T-cell (primary cell): ENCODE results near the gene FCAMR. TPM values are rescaled to one million over a fixed set of nuclear protein-coding genes. Genes with fewer than 3 reads are reported as not detected.
A peak's percentile ranks its signal among the peaks of the same experiment; 100 is the strongest.

Experiments
- ATAC-seq, 4 experiments: fragments of 200-7000 bp in 3 of 4; fragments of 150-1000 bp in 1 of 4; cut with Tn5 transposase; replicated peaks in 1 of 4; 1 replicate in 3 of 4; 2 replicates in 1 of 4; pipeline ENCODE4 v1.10.0; 2021; ENCODE audit warnings: moderate library complexity in 3 of 4, mild to moderate bottlenecking in 2 of 4, moderate number of reproducible peaks in 1 of 4
- CTCF ChIA-PET, 2 donors: fragments of 300-600 bp; sonication (Branson Sonifier 250); formaldehyde crosslinking; loops; one replicate each; lab custom pipeline; 2022; ENCODE audit warnings: antibody characterized with exemption in 2 of 2; lab: Charles Lee
- POLR2A ChIA-PET, 2 donors: fragments of 300-600 bp; sonication (Branson Sonifier 250); formaldehyde crosslinking; loops; one replicate each; lab custom pipeline; 2022; ENCODE audit warnings: antibody characterized with exemption in 2 of 2; lab: Charles Lee
- DNase-seq, 35 experiments: peaks; one replicate each; pipeline versions ENCODE4 v3.0.0 to v3.0.0-alpha.2; 2013 to 2023
- H3K27ac ChIP-seq: one replicate; pipeline ENCODE4 v1.5.1; 2013; ENCODE audit warnings: low read length
- H3K27me3 ChIP-seq, 2 experiments: replicated peaks in 1 of 2; 1 replicate in 1 of 2; 2 replicates in 1 of 2; pipeline versions ENCODE4 v1.6.1 to v1.7.0; 2013; ENCODE audit warnings: low read length in 1 of 2, mixed read lengths in 1 of 2; ENCODE audit not compliant: control insufficient read depth in 2 of 2, insufficient read depth in 2 of 2; ENCODE audit errors: extremely low read depth in 1 of 2
- H3K36me3 ChIP-seq, 2 donors: 1 replicate in 1 of 2; 2 replicates in 1 of 2; pipeline versions ENCODE4 v1.6.1 to v1.7.0; 2013; ENCODE audit warnings: low read length in 1 of 2; ENCODE audit not compliant: control insufficient read depth in 2 of 2, insufficient read depth in 1 of 2; ENCODE audit errors: extremely low read depth in 1 of 2
- H3K4me1 ChIP-seq, 2 experiments: 1 replicate in 1 of 2; 2 replicates in 1 of 2; pipeline versions ENCODE4 v1.6.1 to v1.7.0; 2013; ENCODE audit warnings: low read length in 2 of 2, mixed read lengths in 1 of 2; ENCODE audit not compliant: insufficient read depth in 2 of 2, control insufficient read depth in 1 of 2; ENCODE audit errors: extremely low read depth in 1 of 2
- H3K4me3 ChIP-seq, 2 donors: 1 replicate in 1 of 2; 2 replicates in 1 of 2; pipeline versions ENCODE4 v1.5.1 to v1.7.0; 2013; ENCODE audit warnings: mild to moderate bottlenecking in 2 of 2, low read length in 1 of 2, moderate library complexity in 1 of 2; ENCODE audit not compliant: control insufficient read depth in 1 of 2; ENCODE audit errors: extremely low read depth in 1 of 2
- H3K9me3 ChIP-seq: 2 replicates; pipeline ENCODE4 v1.7.0; 2013
- H3K27ac Mint-ChIP-seq, 2 donors: one replicate each; pipeline ENCODE4 v1.8.0; 2020 to 2021; ENCODE audit warnings: mild to moderate bottlenecking in 2 of 2, mixed read lengths in 2 of 2
- H3K27me3 Mint-ChIP-seq, 2 donors: one replicate each; pipeline ENCODE4 v1.8.0; 2021 to 2022; ENCODE audit warnings: mixed read lengths in 2 of 2
- H3K36me3 Mint-ChIP-seq: one replicate; pipeline ENCODE4 v1.8.0; 2021; ENCODE audit warnings: mixed read lengths
- H3K4me1 Mint-ChIP-seq, 3 donors: one replicate each; pipeline ENCODE4 v1.8.0; 2020 to 2022; ENCODE audit warnings: mixed read lengths in 3 of 3, mild to moderate bottlenecking in 1 of 3
- H3K4me3 Mint-ChIP-seq, 3 donors: one replicate each; pipeline ENCODE4 v1.8.0; 2020 to 2022; ENCODE audit warnings: mild to moderate bottlenecking in 3 of 3, mixed read lengths in 3 of 3, moderate library complexity in 3 of 3
- H3K9me3 Mint-ChIP-seq, 3 donors: one replicate each; pipeline ENCODE4 v1.8.0; 2020 to 2022; ENCODE audit warnings: mixed read lengths in 3 of 3
- WGBS: methylation state at CpG from one replicate; pipeline ENCODE4 v1.1.5; 2013; ENCODE audit warnings: missing lambda C conversion rate; ENCODE audit not compliant: insufficient coverage; 5-methylcytosine and 5-hydroxymethylcytosine counted together
- total RNA-seq, 35 experiments: library from RNA in 6 of 35; stranded (reverse) in 6 of 35; fragments of 120-200 nt in 1 of 35; gene quantifications; one replicate each; pipeline versions ENCODE4 v1.2.1 to v1.2.4 and lab custom pipeline; 2013 to 2026

FCAMR gene
- total RNA-seq, 5 donors from 2014 or later (not counting 1 experiment from before 2014, with no cell fraction given) = not detected

GRCh38 chr1:206963119-206963712 lies 7.0 kb downstream of the FCAMR start:
- Histone ChIP-seq H3K36me3 (no peaks in the 10 kb centered on the region), H3K9me3 (no peaks in the 10 kb centered on the region), H3K4me1 (peaks cover 6 to 21% of the 10 kb centered on the region in 2 experiments), H3K4me3 (no peak overlapping the region), H3K27me3 (no peaks in the 10 kb centered on the region), H3K27ac (no peak overlapping the region)
- 89% methylated on average over 3 of the region's 5 CpGs for WGBS
- Mint-ChIP-seq H3K4me3 (no peak overlapping the region), H3K27ac (no peak overlapping the region), H3K27me3 (no peaks in the 10 kb centered on the region), H3K36me3 (no peaks in the 10 kb centered on the region), H3K4me1 (peaks cover 31 to 43% (median 40%) of the 10 kb centered on the region in 3 donors), H3K9me3 (no peaks in the 10 kb centered on the region)
- ATAC-seq (no peak), DNase-seq (no peak)
- ChIA-PET POLR2A (no interaction called here), CTCF (no interaction called here)

GRCh38 chr1:206962272-206962671 lies 8.0 kb downstream of the FCAMR start:
- H3K9me3 ChIP-seq = no peaks in the 10 kb centered on the region
- H3K4me1 ChIP-seq = peaks cover under 1 to 12% of the 10 kb centered on the region in 2 experiments
- Mint-ChIP-seq H3K27ac (no peak overlapping the region), H3K27me3 (no peaks in the 10 kb centered on the region), H3K9me3 (no peaks in the 10 kb centered on the region), H3K36me3 (no peaks in the 10 kb centered on the region), H3K4me1 (peaks cover 22 to 33% (median 31%) of the 10 kb centered on the region in 3 donors), H3K4me3 (no peak overlapping the region)
- DNase-seq = peak in 1 of 35 experiments; percentile 8
- no peak overlapping the region for H3K4me3 ChIP-seq
- CTCF ChIA-PET = interaction anchor here in 1 of 2 donors (1.3 kb wide), 1 partner anchor 20 kb away, joined by 6 read pairs; no protein-coding TSS in a partner anchor
- POLR2A ChIA-PET = interaction anchor here in 1 of 2 donors (0.6 kb wide), 1 partner anchor 50 kb away, joined by 3 read pairs; no protein-coding TSS in a partner anchor
- H3K27me3 ChIP-seq = no peaks in the 10 kb centered on the region
- peak in 3 of 4 experiments; percentile 71 to 84 (median 78) for ATAC-seq
- H3K27ac ChIP-seq = no peak overlapping the region
- H3K36me3 ChIP-seq = no peaks in the 10 kb centered on the region
- WGBS = 48% methylated on average over 3 of the region's 7 CpGs

DNA sequence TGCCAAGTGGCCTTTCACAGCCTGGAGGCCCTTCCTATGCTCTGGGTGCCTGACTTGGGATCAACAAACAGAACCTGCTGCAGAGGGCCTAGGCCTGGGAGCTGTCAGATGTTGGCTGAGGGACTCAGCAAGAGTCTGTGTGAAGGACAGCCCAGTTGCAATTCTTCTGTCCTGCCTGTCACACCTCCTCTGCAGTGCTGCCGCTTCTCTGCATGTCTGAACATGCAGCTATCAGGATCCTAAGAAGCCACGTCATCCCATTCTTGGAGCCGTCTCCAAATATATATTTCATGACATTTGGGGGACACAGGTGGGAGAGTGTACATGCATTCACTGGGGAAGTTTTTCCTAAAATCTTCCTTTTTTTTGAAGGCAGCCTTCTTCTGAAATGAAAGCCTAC lies 8.6 kb downstream of the FCAMR start:
- no peak for ATAC-seq
- WGBS = no CpG with 5 or more reads among the region's 3 CpGs
- ChIA-PET CTCF (interaction anchor here (0.5 to 1.3 kb wide), 2 partner anchors 20 to 32 kb away, joined by 3 to 6 read pairs; no protein-coding TSS in a partner anchor), POLR2A (interaction anchor here in 1 of 2 donors (0.6 kb wide), 1 partner anchor 51 kb away, joined by 3 read pairs; no protein-coding TSS in a partner anchor)
- H3K27ac Mint-ChIP-seq = no peak overlapping the region
- no peak for DNase-seq
- no peaks in the 10 kb centered on the region for H3K36me3 ChIP-seq
- H3K4me1 ChIP-seq = peaks cover 0 to 6% of the 10 kb centered on the region in 2 experiments
- no peaks in the 10 kb centered on the region for H3K36me3 Mint-ChIP-seq
- H3K27ac ChIP-seq = no peak overlapping the region
- no peaks in the 10 kb centered on the region for H3K9me3 ChIP-seq
- H3K9me3 Mint-ChIP-seq = no peaks in the 10 kb centered on the region
- no peak overlapping the region for H3K4me3 ChIP-seq
- H3K4me3 Mint-ChIP-seq = no peak overlapping the region
- H3K4me1 Mint-ChIP-seq = peaks cover 16 to 27% (median 25%) of the 10 kb centered on the region in 3 donors
- no peaks in the 10 kb centered on the region for H3K27me3 ChIP-seq
- no peaks in the 10 kb centered on the region for H3K27me3 Mint-ChIP-seq

DNA sequence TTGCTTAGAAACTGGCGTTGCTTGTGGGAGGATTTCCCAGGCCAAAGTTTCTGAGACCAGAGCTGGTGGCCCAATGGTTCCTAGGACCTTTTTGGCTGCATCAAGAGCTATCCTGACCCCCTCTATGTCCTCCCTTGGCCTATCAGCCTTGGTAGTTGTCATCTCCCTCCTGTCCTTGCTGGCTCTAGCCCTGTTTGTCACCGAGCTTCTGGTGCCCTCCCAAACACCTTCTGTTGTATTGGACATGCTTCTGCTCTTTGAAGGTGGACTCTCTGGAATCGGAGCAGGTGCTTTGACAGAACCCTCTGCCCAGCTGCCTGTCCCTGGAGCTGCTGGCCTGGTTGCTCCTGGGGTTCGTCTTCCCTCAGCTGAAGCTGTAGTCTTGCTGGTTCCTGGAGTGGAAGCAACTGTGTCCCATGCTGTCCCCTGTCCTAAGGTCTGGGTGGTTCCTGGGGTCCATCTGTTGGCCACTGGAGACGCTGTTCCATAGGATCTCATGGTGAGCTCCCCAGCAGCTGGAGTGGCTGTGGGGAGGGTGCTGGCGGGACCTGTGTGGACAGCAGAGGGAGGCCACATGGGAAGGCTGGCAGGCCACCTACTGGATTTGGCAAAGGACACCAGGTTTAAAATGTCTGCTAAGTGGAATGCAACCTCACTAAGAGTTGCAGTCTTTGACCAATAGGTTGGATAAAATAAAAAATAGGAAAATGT lies 9.4 kb downstream of the FCAMR start:
- no peak overlapping the region for H3K27ac Mint-ChIP-seq
- POLR2A ChIA-PET = no interaction called here
- 77% methylated on average over 4 of the region's 6 CpGs for whole genome bisulfite sequencing

DNA sequence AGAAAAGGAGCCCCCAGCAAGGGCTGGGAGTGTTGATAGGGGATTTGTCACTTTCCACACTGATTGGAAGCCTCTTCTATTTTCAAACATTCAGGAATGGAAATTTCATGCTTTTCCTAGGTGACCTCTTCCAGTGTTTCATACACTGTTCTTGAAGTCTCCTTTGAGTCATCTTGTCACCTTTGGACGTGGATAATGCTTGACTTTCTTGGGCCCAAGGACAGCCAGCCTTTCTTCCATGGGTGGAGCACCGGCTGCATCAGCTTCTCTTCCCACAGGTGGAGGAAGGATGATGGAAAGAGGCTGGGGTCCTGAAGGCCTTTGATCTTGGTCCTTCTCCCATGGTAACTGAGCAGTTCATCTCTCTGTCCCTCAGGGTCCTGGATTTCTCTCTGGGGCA lies 12.1 kb downstream of the FCAMR start:
- Mint-ChIP-seq H3K27me3 (no peaks in the 10 kb centered on the region), H3K4me1 (peaks cover 13 to 23% (median 21%) of the 10 kb centered on the region in 3 donors), H3K36me3 (no peaks in the 10 kb centered on the region), H3K27ac (no peak overlapping the region), H3K9me3 (no peaks in the 10 kb centered on the region), H3K4me3 (no peak overlapping the region)
- no peaks in the 10 kb centered on the region for H3K27me3 ChIP-seq
- no peak overlapping the region for H3K27ac ChIP-seq
- ATAC-seq (no peak), DNase-seq (no peak)
- peaks cover 0 to 6% of the 10 kb centered on the region in 2 experiments for H3K4me1 ChIP-seq
- no peak overlapping the region for H3K4me3 ChIP-seq
- CTCF ChIA-PET = interaction anchor here (0.5 to 0.6 kb wide), 3 partner anchors 130 to 260 kb away, joined by 3 to 4 read pairs (median 3); no protein-coding TSS in a partner anchor
- no peaks in the 10 kb centered on the region for H3K9me3 ChIP-seq
- POLR2A ChIA-PET = no interaction called here
- H3K36me3 ChIP-seq = no peaks in the 10 kb centered on the region
- WGBS = 90% methylated on average over 2 of the region's 2 CpGs

More for the DNA sequence above, 9.4 kb downstream of the FCAMR start:
- no peaks in the 10 kb centered on the region for H3K36me3 Mint-ChIP-seq
- H3K9me3 Mint-ChIP-seq = no peaks in the 10 kb centered on the region
- Histone ChIP-seq H3K36me3 (no peaks in the 10 kb centered on the region), H3K27ac (no peak overlapping the region), H3K9me3 (no peaks in the 10 kb centered on the region), H3K4me3 (no peak overlapping the region), H3K4me1 (peaks cover 0 to 6% of the 10 kb centered on the region in 2 experiments), H3K27me3 (no peaks in the 10 kb centered on the region)
- peaks cover 14 to 24% (median 23%) of the 10 kb centered on the region in 3 donors for H3K4me1 Mint-ChIP-seq
- H3K4me3 Mint-ChIP-seq = no peak overlapping the region
- H3K27me3 Mint-ChIP-seq = no peaks in the 10 kb centered on the region
- CTCF ChIA-PET = no interaction called here
- no peak for DNase-seq
- no peak for ATAC-seq

DNA sequence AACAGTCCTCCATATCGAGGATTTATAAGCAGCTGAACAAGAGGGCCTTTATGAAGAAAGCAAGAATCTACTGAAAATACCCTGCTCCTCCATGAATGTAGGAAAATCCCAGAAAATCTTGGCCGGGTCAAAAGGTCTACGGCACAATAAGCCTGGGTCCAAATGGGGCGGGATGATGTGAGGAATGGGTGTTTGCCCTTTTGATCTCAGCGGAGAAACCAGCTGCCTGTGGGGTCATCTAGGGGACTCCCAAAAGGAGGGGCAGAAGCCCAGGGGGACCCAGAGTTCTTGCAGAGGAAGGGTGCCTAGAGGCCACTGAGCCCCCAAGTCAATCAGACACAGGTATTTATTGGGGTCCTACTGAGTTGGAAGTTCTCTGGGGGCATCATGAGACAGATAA lies 12.6 kb downstream of the FCAMR start:
- H3K4me1 ChIP-seq = peaks cover 0 to 6% of the 10 kb centered on the region in 2 experiments
- WGBS = 94% methylated on average over 2 of the region's 5 CpGs
- no peak overlapping the region for H3K4me3 ChIP-seq
- no peak overlapping the region for H3K27ac Mint-ChIP-seq
- H3K4me3 Mint-ChIP-seq = no peak overlapping the region
- H3K27me3 Mint-ChIP-seq = no peaks in the 10 kb centered on the region
- H3K36me3 Mint-ChIP-seq = no peaks in the 10 kb centered on the region
- ChIA-PET CTCF (interaction anchor here (0.5 kb wide), 2 partner anchors 243 to 259 kb away, joined by 3 to 4 read pairs; no protein-coding TSS in a partner anchor), POLR2A (no interaction called here)
- no peaks in the 10 kb centered on the region for H3K27me3 ChIP-seq
- ATAC-seq (no peak), DNase-seq (no peak)
- H3K36me3 ChIP-seq = no peaks in the 10 kb centered on the region
- no peaks in the 10 kb centered on the region for H3K9me3 ChIP-seq
- H3K4me1 Mint-ChIP-seq = peaks cover 10 to 18% (median 16%) of the 10 kb centered on the region in 3 donors
- H3K27ac ChIP-seq = no peak overlapping the region
- no peaks in the 10 kb centered on the region for H3K9me3 Mint-ChIP-seq
